Iris pigment epithelial cell (primary cell): ENCODE results near the gene TRIM46.

Experiments
- DNase-seq: peaks from one replicate; pipeline ENCODE4 v3.0.0-alpha.2; 2011; ENCODE audit warnings: low read depth

The TRIM46 gene, protein sequence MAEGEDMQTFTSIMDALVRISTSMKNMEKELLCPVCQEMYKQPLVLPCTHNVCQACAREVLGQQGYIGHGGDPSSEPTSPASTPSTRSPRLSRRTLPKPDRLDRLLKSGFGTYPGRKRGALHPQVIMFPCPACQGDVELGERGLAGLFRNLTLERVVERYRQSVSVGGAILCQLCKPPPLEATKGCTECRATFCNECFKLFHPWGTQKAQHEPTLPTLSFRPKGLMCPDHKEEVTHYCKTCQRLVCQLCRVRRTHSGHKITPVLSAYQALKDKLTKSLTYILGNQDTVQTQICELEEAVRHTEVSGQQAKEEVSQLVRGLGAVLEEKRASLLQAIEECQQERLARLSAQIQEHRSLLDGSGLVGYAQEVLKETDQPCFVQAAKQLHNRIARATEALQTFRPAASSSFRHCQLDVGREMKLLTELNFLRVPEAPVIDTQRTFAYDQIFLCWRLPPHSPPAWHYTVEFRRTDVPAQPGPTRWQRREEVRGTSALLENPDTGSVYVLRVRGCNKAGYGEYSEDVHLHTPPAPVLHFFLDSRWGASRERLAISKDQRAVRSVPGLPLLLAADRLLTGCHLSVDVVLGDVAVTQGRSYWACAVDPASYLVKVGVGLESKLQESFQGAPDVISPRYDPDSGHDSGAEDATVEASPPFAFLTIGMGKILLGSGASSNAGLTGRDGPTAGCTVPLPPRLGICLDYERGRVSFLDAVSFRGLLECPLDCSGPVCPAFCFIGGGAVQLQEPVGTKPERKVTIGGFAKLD

DNA sequence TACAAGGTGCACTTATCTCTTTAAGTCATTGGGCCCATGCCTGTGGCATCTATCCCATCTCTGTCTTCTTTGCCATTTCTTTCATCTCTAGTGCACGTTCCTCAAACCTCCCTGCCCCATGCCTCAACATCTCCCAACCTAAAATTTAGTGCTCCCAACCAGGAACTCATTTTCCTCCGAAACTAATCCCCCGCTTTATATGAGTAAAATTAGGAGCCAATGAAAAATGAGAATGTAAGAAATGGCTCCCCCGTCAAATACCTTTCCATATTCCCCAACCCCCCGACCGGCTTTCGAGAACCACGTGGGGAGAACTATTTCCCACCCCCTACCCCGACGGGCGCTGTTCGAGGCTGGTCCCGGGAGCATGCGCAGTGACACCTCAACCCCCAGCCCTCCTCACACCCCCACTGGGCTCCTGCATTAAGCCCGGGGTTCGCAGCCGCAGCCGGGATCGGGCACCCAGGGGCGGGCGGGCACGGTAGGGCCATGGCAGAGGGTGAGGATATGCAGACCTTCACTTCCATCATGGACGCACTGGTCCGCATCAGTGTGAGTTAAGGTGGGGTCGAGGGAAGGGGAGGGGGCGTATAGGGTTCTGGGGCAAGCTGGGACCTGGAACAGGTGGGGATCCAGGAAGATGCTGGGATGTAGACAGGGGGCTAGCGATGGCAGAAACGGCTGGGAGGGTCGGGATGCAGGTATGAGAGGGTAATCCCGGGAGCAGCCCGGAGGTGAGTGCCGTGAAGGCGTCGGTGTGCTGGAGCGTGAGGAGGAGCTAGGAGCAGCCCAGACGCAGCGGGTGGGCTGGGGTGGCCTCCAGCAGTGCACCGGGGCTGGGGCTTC, at the start of gene TRIM46:
TRIM46 (plus strand) TSS at position 372 of the 846 bp plus-strand sequence; CDS start at position 490, 118 bp downstream.
- peak; percentile 49 for DNase-seq

- peak; percentile 11 for DNase-seq
Observed at GRCh38 chr1:155124503-155125463, 48.9 kb upstream of the TRIM46 start.

- no peak for DNase-seq
Observed at GRCh38 chr1:155125511-155125945, 48.1 kb upstream of the TRIM46 start.

- peak; percentile 45 for DNase-seq
Observed at GRCh38 chr1:155125946-155126555, 47.6 kb upstream of the TRIM46 start.

- peak; percentile 44 for DNase-seq
Observed at GRCh38 chr1:155126556-155127104, 47.0 kb upstream of the TRIM46 start.

DNA sequence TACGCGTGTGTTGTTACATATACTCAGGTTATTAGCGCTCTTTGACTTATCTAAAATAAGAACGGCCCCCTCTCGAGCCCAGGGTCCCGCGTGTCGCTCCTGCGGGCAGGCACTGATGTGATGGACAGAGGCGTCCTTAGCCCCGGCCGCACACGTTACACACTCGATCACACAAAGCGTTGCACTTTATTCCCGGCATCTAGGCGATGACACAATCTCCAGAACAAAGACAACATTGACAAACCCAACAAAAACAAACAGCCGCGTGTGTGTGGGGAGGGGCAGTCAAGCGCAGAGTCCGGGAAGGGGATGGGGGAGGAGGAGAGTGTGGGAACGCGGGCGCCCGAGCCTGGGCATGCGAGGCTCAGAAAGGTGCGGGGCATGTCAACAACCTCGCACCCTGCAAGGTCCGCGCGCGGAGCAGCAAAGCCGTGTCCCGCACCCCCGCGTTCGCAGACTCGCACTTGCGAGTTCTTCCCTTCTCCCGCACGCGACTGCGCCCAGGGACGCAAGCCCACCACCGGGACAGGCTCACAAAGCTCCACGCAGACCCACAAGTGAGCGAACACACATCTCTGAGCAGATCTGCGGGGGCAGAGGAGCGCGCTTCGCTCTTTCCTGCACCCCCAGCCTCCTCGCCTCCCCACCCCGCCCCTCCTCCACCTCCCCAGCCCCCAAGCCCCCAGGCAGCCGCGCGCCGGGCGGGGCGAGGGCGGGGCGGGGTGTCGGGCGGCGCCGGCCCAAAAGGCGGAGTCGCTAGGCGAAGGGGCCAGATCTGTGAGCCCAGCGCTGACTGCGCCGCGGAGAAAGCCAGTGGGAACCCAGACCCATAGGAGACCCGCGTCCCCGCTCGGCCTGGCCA, 46.3 kb upstream of the TRIM46 start, which contains the start of gene EFNA1:
EFNA1 (plus strand) TSS at position 772 of the 862 bp plus-strand sequence. CDS start 102 bp downstream, outside the sequence.
- peak; percentile 67 for DNase-seq

GRCh38 chr1:155127967-155128754, 45.5 kb upstream of the TRIM46 start:
- DNase-seq: no peak

DNA sequence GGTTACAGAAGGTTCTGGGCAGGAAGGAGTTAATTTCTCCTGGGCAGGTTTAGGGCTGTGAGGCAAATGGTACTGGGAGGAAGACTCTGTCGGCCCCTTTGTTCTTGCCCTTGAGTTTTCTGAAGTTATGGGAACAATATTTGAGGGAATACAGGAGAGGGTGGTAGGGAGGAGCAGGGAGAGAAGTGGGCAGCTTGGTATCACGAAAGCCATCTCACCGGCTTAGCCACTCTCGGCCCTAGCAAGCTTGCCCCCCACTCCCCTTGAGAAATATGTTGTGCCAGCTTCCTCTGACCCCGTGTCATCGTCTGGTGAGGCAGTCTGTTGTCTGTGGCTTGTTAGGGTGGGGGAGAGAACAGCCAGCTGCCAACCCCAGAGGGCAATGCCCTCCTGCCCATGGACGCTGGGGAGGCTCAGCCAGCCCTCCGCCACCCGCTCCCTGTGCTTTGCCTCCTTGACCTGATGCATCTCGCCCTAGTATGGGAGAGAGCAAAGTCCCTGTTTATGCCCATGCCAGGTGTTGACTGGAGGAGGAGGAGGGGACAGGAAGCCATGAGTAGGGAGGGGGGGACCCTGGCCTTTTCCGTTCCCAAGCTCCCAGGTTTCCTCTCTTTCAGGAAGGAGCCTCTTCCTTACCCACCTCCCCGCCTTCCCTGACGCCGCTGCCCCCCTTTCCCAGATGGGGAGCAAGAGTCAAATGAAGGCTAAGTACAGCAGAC, 44.7 kb upstream of the TRIM46 start:
- DNase-seq: no peak

DNA sequence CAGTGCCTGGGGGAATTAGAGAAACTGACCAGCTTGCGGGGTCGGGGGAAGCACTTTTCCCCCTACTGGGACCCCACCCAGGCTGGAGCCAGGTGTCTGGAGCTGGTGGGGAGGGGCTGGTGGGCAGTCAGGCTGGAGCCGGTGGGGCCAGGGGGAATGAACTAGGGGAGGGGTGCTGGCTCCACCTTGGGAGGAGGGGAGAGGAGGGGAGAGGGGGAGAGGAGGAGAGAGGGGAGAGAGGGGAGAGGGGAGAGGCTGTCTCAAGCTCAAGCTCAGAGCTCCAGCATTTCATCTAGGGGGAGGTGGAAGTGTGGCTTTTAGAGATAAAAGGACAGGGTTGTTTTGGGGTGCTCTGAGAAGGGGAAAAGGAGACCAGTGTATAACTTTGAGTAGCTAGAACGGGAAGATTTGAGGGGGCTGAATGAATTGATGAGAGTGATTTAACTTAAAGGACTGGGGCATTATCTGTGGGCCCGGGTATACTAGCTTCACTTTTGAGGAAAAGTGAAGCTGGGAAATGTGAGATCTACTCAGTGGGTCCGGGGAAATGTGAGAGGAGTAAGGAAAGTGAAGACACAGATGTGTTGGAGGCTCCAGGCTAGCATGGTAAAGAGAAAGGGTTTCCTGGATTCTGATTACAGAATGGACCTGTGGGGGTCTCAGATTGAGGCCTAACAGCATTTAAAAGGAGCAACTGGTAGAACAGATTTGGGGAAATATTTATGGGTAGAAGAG, 43.2 kb upstream of the TRIM46 start:
- DNase-seq: no peak

GRCh38 chr1:155131285-155131684, 42.4 kb upstream of the TRIM46 start:
- no peak for DNase-seq

DNA sequence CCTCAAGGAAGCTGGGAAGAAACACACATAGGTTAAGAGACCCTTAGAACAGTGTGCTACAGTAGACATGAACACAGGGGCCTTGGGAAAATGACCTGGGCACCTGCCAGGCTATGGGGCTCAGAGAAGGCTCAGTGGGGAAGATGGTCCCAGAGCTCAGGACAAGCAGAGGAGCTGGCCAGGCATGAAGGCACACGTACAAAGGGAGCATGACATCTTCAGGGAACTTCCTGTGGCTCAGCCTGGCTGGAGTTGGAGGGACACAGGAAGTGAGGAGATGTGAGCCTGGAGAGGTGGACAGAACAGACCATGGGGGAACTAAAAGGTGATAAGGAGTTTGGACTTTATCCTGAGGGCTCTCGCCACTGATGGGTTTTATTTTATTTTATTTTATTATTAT, 41.8 kb upstream of the TRIM46 start:
- no peak for DNase-seq

DNA sequence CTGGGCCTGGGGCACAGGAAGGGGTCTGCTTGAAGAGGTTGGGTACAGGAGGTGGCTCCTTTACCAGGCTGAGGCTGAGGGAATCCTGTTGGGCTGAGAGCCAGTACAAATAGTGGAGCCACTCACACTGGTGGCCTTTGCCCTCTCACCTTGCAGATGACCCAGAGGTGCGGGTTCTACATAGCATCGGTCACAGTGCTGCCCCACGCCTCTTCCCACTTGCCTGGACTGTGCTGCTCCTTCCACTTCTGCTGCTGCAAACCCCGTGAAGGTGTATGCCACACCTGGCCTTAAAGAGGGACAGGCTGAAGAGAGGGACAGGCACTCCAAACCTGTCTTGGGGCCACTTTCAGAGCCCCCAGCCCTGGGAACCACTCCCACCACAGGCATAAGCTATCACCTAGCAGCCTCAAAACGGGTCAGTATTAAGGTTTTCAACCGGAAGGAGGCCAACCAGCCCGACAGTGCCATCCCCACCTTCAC, 39.8 kb upstream of the TRIM46 start:
- DNase-seq: no peak

DNA sequence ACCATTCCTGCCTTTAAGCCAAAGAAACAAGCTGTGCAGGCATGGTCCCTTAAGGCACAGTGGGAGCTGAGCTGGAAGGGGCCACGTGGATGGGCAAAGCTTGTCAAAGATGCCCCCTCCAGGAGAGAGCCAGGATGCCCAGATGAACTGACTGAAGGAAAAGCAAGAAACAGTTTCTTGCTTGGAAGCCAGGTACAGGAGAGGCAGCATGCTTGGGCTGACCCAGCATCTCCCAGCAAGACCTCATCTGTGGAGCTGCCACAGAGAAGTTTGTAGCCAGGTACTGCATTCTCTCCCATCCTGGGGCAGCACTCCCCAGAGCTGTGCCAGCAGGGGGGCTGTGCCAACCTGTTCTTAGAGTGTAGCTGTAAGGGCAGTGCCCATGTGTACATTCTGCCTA, 39.3 kb upstream of the TRIM46 start:
- DNase-seq: peak; percentile 31

DNA sequence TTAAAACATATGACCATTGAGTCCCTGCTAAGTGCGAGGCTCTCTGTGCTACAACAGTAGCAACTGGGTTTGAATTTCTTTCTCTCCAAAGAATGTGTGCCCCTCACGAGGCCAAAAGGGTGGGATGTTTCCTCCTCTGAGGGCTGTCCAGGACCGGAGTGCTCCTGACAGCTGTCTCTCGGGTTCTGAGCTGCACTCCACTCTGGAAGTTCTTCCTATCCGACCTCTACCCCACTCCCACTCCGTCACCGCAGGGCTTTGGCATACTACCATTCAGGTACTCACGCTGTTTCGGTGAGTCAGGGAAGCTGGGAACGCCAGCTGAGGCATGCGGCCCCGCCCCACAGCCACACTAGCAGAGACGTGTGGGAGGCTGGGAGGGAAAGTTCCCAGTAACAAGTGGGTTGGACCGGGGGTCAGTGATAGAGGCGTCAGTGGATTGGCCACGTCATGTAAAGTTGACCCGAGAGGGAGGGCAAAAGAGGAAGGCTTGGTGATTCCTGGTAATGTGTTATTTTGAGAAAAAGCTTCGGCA, 38.7 kb upstream of the TRIM46 start:
- DNase-seq: peak; percentile 98

- DNase-seq: peak; percentile 96
Observed at GRCh38 chr1:155135415-155136028, 38.1 kb upstream of the TRIM46 start, which contains the start of gene SLC50A1. Gene SLC50A1 (plus strand): TSS chr1:155135852. CDS start chr1:155135912, 60 bp downstream.

DNA sequence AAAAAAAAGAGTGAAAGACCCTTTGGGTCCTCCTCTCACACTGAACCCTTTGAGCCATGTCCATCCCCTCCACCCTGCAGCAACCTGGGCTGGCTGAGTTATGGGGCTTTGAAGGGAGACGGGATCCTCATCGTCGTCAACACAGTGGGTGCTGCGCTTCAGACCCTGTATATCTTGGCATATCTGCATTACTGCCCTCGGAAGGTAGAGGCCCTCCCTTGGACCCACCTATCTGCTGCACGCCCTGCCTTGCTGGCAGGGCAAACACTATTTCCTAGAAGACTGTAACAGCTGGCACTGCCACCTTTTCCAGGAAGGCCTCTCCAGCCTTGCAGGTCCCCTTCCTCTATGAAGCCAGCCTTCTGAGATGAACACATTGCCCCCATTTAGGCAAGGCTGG, 36.9 kb upstream of the TRIM46 start:
- no peak for DNase-seq
